GM18870 (cell line): ENCODE measurements around the gene TMEM98.
"Not testable (repeated sequence)": the region's sequence is repeated elsewhere in the genome, so short reads cannot be mapped to it uniquely, and the experiment has no call there.

ENCODE experiments used
- ATAC-seq: cut with Tn5 transposase; IDR thresholded peaks from one replicate; pipeline ENCODE4 v1.9.1; 2021; ENCODE audit warnings: moderate library complexity; ENCODE audit not compliant: unreplicated experiment

The TMEM98 gene

GRCh38 chr17:32914181-32914580 lies 13.8 kb upstream of the TMEM98 start:
- ATAC-seq: no peak

GRCh38 chr17:32915245-32915644 lies 12.7 kb upstream of the TMEM98 start:
- ATAC-seq: no peak

- no peak for ATAC-seq
These were observed 11.8 kb upstream of the TMEM98 start for GRCh38 chr17:32916134-32916533.

GRCh38 chr17:32917081-32917480 lies 10.9 kb upstream of the TMEM98 start:
- no peak for ATAC-seq

- ATAC-seq: no peak
These were observed 10.1 kb upstream of the TMEM98 start for GRCh38 chr17:32917842-32918241.

GRCh38 chr17:32919876-32920275 lies 8.1 kb upstream of the TMEM98 start:
- ATAC-seq: not testable (repeated sequence)

GRCh38 chr17:32920293-32920692 lies 7.7 kb upstream of the TMEM98 start:
- no peak for ATAC-seq

- no peak for ATAC-seq
These were observed 6.9 kb upstream of the TMEM98 start for GRCh38 chr17:32921017-32921416.

- not testable (repeated sequence) for ATAC-seq
These were observed 4.0 kb upstream of the TMEM98 start for GRCh38 chr17:32923905-32924304.

GRCh38 chr17:32926183-32926582 lies 1.8 kb upstream of the TMEM98 start:
- no peak for ATAC-seq

GRCh38 chr17:32926789-32927188 lies 1.2 kb upstream of the TMEM98 start:
- ATAC-seq: not testable (repeated sequence)

- ATAC-seq: no peak
These were observed 691 bp upstream of the TMEM98 start for GRCh38 chr17:32927201-32927723.

- ATAC-seq: no peak
These were observed 908 bp downstream of the TMEM98 start for GRCh38 chr17:32928586-32929535.

GRCh38 chr17:32929588-32929987 lies 1.6 kb downstream of the TMEM98 start:
- no peak for ATAC-seq

- ATAC-seq: no peak
These were observed 2.6 kb downstream of the TMEM98 start for GRCh38 chr17:32930512-32930911.

- no peak for ATAC-seq
These were observed 3.7 kb downstream of the TMEM98 start for GRCh38 chr17:32931686-32932085.

GRCh38 chr17:32933881-32934280 lies 5.9 kb downstream of the TMEM98 start:
- ATAC-seq: no peak

GRCh38 chr17:32935726-32936125 lies 7.8 kb downstream of the TMEM98 start:
- ATAC-seq: no peak

- no peak for ATAC-seq
These were observed 8.4 kb downstream of the TMEM98 start for GRCh38 chr17:32936186-32936893.

GRCh38 chr17:32936894-32937500 lies 9.0 kb downstream of the TMEM98 start:
- ATAC-seq: no peak

- ATAC-seq: no peak
These were observed 12.9 kb downstream of the TMEM98 start for GRCh38 chr17:32940706-32941390.
